Osteocyte (in vitro differentiated cells): Measurements from ENCODE around the gene CASZ1. TPM values are rescaled to one million over a fixed set of nuclear protein-coding genes. Genes with fewer than 3 reads are reported as not detected.

ENCODE experiments used
- DNase-seq: peaks from one replicate; pipeline ENCODE4 v3.0.0; 2021; ENCODE audit warnings: mixed read lengths; ENCODE audit not compliant: unreplicated experiment; ENCODE audit errors: extremely low spot score
- H3K27ac Mint-ChIP-seq: one replicate; pipeline ENCODE4 v1.8.0; 2021; ENCODE audit warnings: mild to moderate bottlenecking, mixed read lengths; ENCODE audit not compliant: unreplicated experiment
- H3K27me3 Mint-ChIP-seq: one replicate; pipeline ENCODE4 v1.8.0; 2021; ENCODE audit warnings: mixed read lengths; ENCODE audit not compliant: unreplicated experiment
- H3K36me3 Mint-ChIP-seq: one replicate; pipeline ENCODE4 v1.8.0; 2021; ENCODE audit warnings: mixed read lengths; ENCODE audit not compliant: unreplicated experiment
- H3K4me1 Mint-ChIP-seq: one replicate; pipeline ENCODE4 v1.8.0; 2021; ENCODE audit warnings: mixed read lengths; ENCODE audit not compliant: unreplicated experiment
- H3K4me3 Mint-ChIP-seq: one replicate; pipeline ENCODE4 v1.8.0; 2021; ENCODE audit warnings: mild to moderate bottlenecking, moderate library complexity, mixed read lengths; ENCODE audit not compliant: unreplicated experiment
- H3K9me3 Mint-ChIP-seq: one replicate; pipeline ENCODE4 v1.8.0; 2021; ENCODE audit warnings: mixed read lengths; ENCODE audit not compliant: unreplicated experiment
- CTCF ChIP-seq: fragments of 200-600 bp; sonication (generic); IDR thresholded peaks from 2 replicates; pipeline ENCODE4 v1.5.0; 2021; ENCODE audit warnings: antibody characterized with exemption, mild to moderate bottlenecking, moderate library complexity
- total RNA-seq: library from RNA; stranded (reverse); gene quantifications from 2 replicates; pipeline ENCODE4 v1.2.1, GENCODE V29; 2021

The CASZ1 gene
- total RNA-seq, 1 donor from 2014 or later = 1.2 TPM

- peaks cover 5% of the 10 kb centered on the region for H3K4me1 Mint-ChIP-seq
Observed at GRCh38 chr1:10651793-10652192, 144.7 kb downstream of the CASZ1 start.

GRCh38 chr1:10651389-10651766, 145.1 kb downstream of the CASZ1 start:
- Mint-ChIP-seq H3K27ac (no peak overlapping the region), H3K9me3 (no peaks in the 10 kb centered on the region), H3K27me3 (no peaks in the 10 kb centered on the region), H3K36me3 (no peaks in the 10 kb centered on the region), H3K4me1 (peaks cover 5% of the 10 kb centered on the region), H3K4me3 (no peak overlapping the region)
- no peak for DNase-seq
- TF ChIP-seq CTCF = no peak

More at GRCh38 chr1:10651793-10652192, 144.7 kb downstream of the CASZ1 start:
- no peaks in the 10 kb centered on the region for H3K9me3 Mint-ChIP-seq
- no peak for TF ChIP-seq CTCF
- no peak for DNase-seq
- H3K27me3 Mint-ChIP-seq = no peaks in the 10 kb centered on the region
- H3K27ac Mint-ChIP-seq = no peak overlapping the region
- no peak overlapping the region for H3K4me3 Mint-ChIP-seq
- no peaks in the 10 kb centered on the region for H3K36me3 Mint-ChIP-seq

- H3K9me3 Mint-ChIP-seq = no peaks in the 10 kb centered on the region
- H3K27ac Mint-ChIP-seq = no peak overlapping the region
- no peak overlapping the region for H3K4me3 Mint-ChIP-seq
- DNase-seq = no peak
- TF ChIP-seq CTCF = no peak
- no peaks in the 10 kb centered on the region for H3K36me3 Mint-ChIP-seq
- peaks cover 5% of the 10 kb centered on the region for H3K4me1 Mint-ChIP-seq
- no peaks in the 10 kb centered on the region for H3K27me3 Mint-ChIP-seq
Observed at GRCh38 chr1:10650556-10651388, 145.7 kb downstream of the CASZ1 start.

- H3K27ac Mint-ChIP-seq = no peak overlapping the region
- H3K36me3 Mint-ChIP-seq = no peaks in the 10 kb centered on the region
- no peak for DNase-seq
- H3K9me3 Mint-ChIP-seq = no peaks in the 10 kb centered on the region
- H3K27me3 Mint-ChIP-seq = no peaks in the 10 kb centered on the region
- no peak overlapping the region for H3K4me3 Mint-ChIP-seq
- no peak for TF ChIP-seq CTCF
- peaks cover 5% of the 10 kb centered on the region for H3K4me1 Mint-ChIP-seq
Observed at GRCh38 chr1:10649517-10650201, 146.8 kb downstream of the CASZ1 start.
